DMS53 (cell line): ENCODE data around the gene MBTPS1.
"Not testable (repeated sequence)": the region's sequence is repeated elsewhere in the genome, so short reads cannot be mapped to it uniquely, and the experiment has no call there.

Experiments used
- DNase-seq: peaks from one replicate; lab custom pipeline; 2025; lab: John Stamatoyannopoulos, UW

MBTPS1 gene

DNA sequence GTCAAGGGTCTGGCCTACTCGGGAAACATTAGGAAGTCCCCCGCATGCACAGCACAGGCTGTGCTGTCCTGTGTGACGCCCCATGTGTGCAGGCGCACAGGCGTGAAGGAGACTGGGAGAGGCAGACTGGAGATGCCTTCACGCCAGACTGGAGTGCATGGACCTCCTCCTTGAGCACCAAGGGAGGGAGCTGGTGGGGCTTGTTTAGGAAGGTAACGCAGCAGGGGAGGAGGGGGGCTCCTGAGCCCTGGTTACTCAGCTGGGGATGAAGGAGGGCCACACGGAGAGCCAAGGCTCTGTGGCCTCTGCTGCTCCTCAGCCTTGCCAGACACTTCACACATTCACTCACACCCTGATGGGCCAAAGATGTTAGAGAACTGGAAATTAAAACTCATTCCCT lies 20.5 kb upstream of the MBTPS1 start:
- no peak for DNase-seq

DNA sequence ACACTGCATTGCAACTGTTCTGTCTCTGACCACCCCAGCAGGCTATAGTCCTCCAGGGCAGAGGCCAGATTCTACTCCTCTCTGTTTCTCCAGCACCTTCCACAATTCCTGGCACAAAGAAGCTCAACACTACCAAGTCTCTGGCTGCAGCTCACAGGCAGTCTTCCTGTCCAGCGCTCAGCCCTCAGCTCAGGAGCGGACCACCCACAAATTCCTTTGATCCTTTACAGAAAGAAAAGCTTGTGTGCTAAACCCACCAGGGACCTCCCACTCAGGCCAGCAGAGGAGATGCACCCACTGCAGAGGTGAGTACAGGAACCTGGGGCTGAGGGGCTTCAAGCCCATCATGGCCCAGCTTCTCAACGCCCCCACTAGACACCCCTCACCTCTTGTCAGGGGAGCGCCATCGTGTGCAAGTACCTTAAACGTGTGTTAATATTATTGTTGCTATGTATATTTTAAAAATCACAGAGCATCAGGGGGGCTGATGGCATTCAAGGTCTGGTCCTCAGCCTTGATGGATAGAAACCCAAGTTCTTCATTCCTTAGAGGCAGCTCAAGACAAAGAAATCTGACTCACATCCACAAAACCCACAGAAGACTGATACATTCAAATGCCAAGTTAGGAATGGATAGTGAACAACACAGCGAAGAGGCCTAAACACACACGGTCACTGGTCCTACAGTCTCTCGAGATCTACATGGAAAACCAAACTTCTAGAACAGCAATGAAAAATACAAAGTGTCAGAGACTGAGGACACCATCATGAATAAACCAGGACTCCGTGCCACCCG lies 19.8 kb upstream of the MBTPS1 start:
- no peak for DNase-seq

DNA sequence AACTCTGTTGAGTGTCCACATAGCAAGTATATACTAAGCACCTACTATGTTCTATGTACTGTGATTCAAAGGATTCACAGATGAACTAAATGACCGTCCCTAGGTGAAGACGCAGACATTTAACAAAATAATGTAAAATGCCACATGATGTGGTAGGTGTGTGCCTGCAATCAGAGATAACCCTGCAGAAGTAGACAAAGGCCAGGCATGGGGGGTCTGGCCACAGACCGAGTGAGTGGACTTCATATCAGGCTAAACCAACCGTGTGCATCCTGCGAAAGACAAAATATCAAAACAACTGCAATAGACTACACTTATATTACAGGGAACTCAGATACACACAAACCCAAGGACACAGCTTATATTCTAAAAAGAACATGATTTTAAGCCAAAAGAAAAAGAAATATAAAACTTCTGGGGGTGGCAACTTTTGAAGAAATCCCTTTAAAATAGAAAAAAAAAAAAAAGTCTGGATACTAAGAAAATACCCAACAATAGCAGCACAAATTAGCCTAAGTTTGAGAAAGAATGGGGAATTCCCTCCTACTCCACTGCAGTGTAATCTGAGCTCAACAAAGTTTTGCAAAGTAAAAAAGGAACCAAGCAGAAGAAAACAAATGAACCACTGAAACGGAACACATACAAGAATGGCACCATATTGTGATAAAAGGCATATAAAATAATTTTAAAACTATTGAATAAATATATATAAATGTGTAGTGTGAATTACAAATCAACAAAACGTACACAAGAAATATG lies 16.0 kb upstream of the MBTPS1 start:
- DNase-seq: no peak

DNA sequence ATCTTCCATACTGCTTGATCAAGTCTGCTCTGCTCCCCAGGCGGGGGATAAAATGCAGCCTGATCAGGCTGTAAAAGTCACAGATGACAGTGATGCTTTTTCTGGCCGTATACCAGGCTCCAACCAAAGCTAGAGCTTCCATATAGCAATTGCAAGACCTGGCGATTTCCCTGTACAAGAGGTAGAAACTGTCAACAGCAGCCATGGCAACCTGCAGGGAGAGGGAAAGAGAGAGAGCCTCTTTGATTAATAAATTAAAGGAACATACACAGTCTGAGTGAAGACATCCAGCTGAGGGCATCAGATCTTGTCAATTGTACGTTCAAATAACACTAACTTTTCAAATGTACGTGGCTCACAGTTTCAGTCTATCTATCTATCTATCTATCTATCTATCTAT lies 14.4 kb upstream of the MBTPS1 start:
- DNase-seq: no peak

DNA sequence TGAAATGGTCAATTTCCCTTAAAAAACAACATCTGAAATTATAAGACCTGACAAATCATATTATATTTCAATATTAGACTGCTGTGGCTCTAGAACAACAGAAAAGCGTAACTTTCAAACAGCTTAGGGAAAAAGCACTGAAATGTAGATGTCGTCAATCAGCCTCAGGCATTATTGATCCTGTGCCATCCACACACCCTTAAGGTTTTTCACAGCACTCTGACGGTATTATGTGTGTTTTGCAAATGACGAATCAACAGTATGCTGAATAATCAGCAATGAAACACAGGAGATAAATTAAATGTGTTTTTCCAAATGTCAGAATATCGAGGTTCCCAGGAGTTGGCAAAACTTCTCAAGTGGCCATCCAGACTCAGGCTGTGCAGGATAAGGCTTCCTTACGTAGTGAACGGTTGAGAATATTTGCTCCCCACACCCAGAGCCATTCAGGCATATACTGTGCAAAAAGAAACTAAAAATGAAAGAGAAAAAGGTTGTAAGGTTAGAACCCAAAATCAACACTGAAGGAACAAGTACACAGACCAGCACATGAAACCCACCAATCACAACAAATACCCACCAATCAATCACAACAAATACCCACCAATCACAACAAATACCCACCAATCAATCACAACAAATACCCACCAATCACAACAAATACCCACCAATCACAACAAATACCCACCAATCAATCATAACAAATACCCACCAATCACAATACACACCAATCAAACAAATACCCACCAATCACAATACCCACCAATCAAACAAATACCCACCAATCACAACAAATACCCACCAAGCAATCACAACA lies 7.7 kb upstream of the MBTPS1 start:
- DNase-seq: no peak

DNA sequence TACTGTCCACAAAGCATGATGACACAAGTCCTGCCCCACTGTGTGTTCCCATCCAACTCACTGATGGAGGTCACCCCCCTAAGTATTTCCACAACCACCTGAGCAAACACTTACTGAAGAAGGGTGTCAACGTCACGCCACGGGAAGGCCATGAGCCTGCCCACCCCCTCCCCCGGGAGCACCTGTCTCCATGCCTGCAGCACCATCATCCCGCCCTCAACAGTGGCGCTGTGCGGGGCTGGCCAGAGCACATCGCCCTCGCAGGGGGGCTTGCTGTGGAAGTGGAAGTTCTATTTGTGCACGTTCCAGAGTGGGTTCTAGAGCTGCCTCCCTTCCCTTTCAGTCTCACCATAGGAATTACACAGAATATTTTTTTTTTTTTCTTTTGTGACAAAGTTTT lies 4.3 kb upstream of the MBTPS1 start:
- peak; percentile 91 for DNase-seq

DNA sequence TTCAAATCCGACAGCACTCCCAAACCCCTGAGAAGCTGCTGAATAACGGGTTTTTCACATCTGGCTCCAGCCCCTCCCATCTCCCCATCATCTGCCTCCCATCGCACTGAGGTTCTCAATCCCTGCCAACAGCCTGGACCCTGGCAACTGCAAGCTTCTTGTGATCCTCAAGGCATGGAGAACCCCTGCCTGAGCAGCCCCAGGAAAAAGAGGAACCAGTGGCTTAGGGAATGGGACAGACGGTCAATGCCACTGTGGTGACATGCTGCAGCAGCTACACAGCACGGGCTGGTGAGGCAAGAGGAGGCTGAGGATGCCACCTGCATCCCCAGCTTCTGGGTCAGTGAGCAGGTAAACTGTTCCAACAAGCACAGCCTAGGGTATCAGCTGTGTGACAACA lies 3.3 kb upstream of the MBTPS1 start:
- DNase-seq: peak; percentile 37

DNA sequence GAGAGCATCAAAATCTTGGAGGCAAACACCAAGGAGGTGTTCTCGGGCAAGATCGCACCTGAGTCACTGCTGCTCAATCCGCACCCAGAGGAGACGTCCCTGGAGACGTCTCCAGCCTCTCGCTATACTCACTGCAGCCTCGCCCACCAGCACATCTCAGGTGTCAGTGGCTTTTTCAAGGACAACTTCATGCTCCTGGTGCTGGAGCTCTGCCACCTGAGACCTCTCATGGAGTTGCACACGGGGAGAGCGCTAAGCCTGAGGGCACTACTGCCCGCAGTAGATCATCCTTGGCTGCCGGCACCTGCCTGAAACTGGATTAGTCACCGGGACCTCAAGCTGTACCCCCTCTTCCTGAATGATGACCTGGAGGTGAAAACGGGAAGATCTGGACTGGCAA lies 2.6 kb upstream of the MBTPS1 start:
- peak; percentile 35 for DNase-seq

DNA sequence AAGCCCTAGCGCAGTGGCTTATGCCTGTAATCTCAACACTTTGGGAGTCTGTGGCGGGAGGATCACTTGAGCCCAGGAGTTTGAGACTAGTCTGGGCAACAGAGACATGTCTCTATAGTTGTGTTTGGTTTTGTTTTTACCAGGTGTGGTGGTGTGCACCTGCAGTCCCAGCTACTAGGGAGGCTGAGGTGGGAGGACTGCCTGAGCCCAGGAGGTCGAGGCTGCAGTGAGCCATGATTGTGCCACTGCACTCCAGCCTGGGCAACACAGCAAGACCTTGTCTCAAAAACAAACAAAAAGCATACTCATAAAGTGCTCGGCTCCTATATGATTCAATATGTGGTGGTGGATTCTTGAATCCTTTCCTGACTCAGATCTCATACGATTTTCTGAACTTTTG lies 1.6 kb upstream of the MBTPS1 start:
- not testable (repeated sequence) for DNase-seq

DNA sequence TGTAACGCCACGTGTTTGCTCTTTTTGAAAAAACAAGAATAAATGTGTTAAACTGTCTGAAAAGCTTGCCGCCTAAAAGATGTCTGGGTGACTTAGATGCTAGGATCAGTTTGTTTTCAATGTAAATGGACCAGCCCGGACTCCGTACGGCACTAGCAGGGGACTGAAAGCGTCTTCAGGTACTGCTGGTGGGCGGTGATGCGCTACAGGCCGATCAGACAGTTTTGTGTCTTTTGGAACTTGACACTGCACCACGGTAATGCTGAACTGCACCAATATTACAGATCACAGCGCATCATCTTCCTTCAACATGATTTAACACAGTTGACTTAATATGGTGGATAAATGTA lies 727 bp upstream of the MBTPS1 start:
- peak; percentile 69 for DNase-seq

DNA sequence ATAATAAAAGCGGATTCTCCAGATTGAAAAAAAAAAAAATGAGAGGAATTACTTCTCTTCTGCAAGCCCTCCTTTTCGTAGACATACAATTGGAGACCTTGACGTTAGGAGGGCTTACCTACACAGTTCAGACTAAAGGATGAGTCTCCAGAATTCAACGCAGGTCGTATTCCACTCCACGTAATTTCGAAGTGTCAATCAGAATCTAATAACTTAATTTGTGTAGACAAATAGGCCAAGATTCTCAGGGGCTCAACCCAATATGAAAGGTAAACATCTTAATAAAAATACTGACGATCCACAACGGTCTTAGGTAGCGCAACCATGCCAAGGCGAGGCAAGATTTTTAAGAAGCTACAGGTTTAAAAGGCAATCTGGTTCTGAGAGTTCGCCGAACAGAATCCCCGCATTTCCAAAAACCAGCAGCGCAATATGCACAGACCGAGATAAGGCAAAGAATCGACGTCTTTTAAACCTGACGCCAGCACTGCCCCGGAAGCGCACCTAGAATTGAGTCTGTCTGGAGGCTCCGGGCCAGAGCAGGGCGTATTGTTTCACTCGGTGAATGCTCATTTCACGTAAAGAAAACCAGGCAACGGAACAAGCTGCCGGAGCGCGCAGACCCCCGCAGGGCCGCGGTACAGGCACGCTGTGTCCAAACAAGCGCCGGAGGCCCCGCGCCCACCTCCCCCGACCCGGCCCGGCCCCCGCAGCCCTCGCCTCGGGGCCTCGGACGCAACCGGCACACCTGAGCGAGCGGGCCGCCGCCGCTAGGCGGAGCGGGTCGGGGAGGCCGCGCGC lies 623 bp downstream of the MBTPS1 start:
- peak; percentile 70 for DNase-seq

DNA sequence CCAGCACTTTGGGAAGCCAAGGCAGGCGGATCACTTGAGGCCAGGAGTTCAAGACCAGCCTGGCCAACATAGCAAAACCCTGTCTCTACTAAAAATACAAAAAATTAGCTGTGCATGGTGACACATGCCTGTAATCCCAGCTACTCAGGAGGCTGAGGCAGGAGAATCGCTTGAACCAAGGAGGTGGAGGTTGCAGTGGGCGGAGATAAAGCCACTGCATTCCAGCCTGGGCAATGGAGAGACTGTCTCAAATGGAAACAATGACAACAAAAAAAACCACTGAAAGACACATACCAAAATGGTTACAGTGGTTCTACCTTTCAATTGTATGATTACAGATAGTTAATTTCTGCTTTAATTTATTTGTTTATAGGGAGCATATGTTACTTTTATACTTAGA lies 4.8 kb downstream of the MBTPS1 start:
- not testable (repeated sequence) for DNase-seq

DNA sequence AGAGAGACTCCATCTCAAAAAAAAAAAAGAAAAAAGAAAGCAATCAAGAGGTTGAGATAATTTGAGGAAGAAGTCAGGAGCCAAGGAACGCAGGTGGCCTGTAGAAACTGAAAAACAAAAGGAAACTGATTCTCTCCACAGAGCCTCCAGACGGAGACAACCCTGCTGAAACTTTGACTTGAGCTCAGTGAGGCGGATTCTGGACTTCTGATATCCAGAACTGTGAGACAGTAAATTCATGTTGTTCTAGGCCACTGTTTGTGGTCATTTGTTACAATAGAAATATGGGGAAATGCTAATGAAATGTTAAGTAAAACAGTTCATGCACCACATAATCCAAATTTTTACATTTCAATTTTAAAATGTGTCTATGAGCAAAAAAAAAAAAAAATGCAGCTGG lies 5.2 kb downstream of the MBTPS1 start:
- no peak for DNase-seq

DNA sequence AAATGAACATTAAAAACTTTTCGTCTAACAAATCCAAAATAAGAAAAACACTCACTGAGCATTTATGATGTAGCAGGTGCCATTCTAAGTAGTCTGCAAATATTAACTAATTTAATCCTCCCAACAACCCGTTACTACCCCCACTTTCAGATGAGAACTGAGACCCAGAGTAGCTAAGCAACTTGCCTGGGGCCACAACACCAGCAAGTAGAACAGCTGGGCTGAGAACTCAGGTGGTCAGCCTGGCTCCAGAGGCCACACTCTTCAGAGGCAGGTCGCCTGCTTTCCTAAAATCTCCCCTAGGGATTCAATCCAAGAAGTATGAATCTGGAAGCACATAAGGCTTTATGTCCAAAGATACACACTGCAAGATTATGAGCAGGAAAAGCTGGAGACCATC lies 6.2 kb downstream of the MBTPS1 start:
- DNase-seq: no peak

DNA sequence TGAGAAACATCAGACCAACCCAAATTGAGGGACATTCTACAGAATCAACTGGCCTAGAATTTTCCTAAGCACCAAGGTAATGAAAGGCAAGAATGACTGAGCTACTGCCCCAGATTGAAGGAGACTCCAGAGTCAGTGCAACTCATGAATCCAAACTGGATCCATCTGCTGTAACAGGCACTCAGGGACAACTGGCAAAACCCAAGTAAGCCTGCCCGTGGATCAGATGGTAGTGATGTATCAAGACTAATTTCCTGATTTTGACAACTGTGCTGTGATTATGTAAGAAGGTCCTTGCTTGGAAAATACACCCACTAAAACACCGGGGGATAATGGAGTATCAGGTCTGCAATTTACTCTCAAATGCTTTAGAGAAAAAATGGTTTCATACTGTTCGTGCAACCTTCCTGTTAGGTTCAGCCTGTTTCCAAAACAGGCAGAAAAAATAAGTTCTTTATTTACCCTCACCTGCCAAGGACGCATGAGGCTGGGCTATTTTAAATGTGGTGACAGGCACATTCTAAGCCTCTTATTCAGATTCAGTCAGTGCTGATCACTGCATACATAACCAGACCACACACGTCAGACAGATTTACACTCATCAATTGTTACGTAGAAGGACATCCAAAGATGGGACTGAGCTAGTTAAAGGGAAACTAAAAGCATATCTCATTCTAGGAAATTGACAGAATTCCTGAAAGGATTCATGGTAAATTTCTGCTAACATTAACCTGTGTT lies 7.0 kb downstream of the MBTPS1 start:
- no peak for DNase-seq

DNA sequence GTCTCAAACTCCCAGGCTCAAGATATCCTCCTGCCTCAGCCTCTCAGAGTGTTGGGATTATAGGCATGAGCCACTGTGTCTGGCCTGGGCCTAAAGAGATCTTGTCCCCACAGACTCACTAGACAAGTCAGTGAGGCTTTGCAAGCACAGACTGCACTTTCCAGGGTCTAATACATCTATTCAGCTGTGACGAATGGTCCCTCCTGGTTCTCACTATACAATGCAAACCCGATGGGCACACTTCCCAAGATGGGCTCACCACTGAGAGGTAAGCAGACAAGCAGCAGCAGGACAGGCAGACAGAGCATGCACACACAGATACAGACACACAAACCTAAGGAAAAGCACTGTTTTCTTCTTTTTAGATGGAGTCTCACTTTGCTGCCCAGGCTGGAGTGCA lies 8.8 kb downstream of the MBTPS1 start:
- DNase-seq: no peak

DNA sequence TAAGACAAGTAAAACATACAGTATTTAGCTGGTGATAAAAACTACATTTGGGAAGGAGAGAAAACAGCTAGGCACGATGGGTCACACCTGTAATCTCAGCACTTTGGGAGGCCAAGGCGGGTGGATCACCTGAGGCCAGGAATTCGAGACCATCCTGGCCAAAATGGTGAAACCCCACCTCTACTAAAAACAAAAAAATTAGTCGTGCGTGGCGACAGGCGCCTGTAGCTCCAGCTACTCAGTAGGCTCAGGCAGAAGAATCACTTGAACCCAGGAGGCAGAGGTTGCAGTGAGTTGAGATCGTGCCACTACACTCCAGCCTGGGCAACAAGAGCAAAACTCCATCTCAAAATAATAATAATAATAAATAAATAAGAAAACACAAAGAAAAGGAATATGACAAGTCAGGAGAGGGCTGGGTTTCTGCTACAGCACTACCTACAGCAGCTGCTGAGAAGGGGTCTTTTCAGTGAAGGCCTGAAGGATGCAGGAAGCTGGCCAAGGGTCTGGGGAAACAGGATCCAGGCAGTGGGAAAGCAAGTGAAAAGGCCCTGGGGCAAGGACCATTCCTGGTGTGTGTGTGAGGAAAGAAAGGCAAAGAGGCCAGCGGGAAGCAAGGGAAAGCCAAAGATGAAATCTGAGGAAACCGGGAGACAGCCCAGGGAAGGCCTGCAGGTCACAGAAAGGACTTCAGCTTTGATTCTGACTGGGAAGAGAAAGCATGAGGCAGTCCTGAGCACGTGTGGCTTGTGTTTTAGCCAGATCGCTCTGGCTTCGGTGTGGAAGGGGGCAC lies 10.6 kb downstream of the MBTPS1 start:
- no peak for DNase-seq

DNA sequence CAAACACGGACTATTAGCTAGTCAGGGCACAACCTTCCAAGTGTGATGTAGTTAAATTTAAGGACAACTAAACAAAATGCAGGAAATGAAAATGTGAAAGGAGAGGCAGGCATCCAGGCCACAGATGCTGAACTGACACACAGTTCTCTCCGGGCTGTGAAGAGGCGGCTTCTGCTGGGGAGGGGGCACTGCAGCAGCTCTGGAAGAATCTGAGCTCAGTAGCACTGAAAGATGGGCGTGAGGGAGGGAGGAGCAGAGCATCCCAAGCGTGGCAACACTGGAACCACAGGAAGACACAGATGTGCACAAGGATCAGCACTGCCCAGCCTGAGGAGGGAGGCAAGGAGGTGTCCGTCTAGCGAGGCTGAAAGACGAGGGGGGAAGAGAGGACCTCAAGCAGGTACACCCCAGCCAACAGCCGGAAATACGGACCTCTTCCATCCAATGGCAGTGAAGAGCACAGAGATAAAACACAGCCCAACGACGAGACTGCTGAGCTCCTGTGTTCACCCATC lies 11.4 kb downstream of the MBTPS1 start:
- DNase-seq: no peak

DNA sequence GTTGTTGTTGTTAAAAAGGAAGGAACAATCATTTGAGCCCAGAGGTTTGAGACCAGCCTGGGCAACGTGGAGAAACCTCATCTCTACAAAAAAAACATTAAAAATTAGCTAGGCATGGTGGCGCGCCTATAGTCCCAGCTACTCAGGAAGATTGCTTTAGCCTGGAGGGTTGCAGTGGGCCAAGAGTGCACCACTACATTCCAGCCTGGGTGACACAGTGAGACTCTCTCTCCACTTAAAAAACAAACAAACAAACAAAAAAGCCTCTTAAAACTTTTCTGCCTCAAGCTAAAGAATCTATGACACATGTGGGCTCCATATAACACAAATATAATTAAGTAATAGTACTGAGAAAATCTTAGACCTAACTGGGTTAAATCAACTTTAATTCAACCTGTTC lies 12.5 kb downstream of the MBTPS1 start:
- no peak for DNase-seq

DNA sequence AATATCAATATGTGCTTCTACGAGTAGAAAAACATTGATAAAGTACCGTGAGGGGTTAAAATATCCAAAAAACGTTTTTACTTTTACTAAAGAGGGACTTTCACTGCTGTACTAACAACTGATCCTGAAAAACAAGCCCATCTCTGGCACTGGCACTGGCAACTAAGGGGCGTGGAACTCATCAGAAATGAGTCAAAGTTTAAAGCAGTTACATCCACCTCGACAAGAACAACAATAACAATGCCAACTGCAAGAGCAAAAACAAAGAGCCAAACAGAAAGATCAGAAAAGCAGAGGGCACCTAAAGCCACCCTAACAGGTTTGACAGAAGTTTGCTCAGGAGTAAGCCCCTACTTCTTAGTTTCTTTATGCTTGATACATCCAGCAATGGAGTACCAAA lies 13.1 kb downstream of the MBTPS1 start:
- no peak for DNase-seq
